Hepatocyte (in vitro differentiated cells): ENCODE results near the gene CD79A. TPM values are rescaled to one million over a fixed set of nuclear protein-coding genes. Genes with fewer than 3 reads are reported as not detected.

Experiments used
- DNase-seq: peaks from one replicate; pipeline ENCODE4 v3.0.0-alpha.2; 2016; ENCODE audit warnings: low spot score
- H2AFZ ChIP-seq: fragments of 200-600 bp; sonication (generic); 2 replicates; pipeline ENCODE4 v1.6.0; 2016; ENCODE audit warnings: antibody characterized with exemption, mild to moderate bottlenecking
- H3K27ac ChIP-seq: fragments of 200-600 bp; sonication (generic); 2 replicates; pipeline ENCODE4 v1.5.1; 2016; ENCODE audit warnings: mild to moderate bottlenecking
- H3K27me3 ChIP-seq: fragments of 200-600 bp; sonication (generic); 2 replicates; pipeline ENCODE4 v1.6.1; 2016
- H3K36me3 ChIP-seq: fragments of 200-600 bp; sonication (generic); replicated peaks from 2 replicates; pipeline ENCODE4 v1.5.1; 2016; ENCODE audit warnings: low read depth; ENCODE audit not compliant: insufficient read depth
- H3K4me1 ChIP-seq: fragments of 200-600 bp; sonication (generic); 2 replicates; pipeline ENCODE4 v1.5.1; 2016; ENCODE audit warnings: mild to moderate bottlenecking, moderate library complexity; ENCODE audit not compliant: insufficient read depth
- H3K4me2 ChIP-seq: fragments of 200-600 bp; sonication (generic); 2 replicates; pipeline ENCODE4 v1.6.0; 2016
- H3K4me3 ChIP-seq: fragments of 200-600 bp; sonication (generic); 2 replicates; pipeline ENCODE4 v1.5.1; 2016; ENCODE audit warnings: mild to moderate bottlenecking
- H3K79me2 ChIP-seq: fragments of 200-600 bp; sonication (generic); 2 replicates; pipeline ENCODE4 v1.6.0; 2017; ENCODE audit warnings: mild to moderate bottlenecking
- H3K9me2 ChIP-seq: fragments of 200-600 bp; sonication (generic); replicated peaks from 2 replicates; pipeline ENCODE4 v1.6.0; 2017; ENCODE audit warnings: mild to moderate bottlenecking; ENCODE audit not compliant: insufficient read depth
- H3K9me3 ChIP-seq: fragments of 200-600 bp; sonication (generic); 2 replicates; pipeline ENCODE4 v1.5.1; 2016; ENCODE audit warnings: low read depth, mild to moderate bottlenecking
- H4K20me1 ChIP-seq: fragments of 200-600 bp; sonication (generic); 2 replicates; pipeline ENCODE4 v1.6.0; 2016; ENCODE audit warnings: mild to moderate bottlenecking; ENCODE audit not compliant: insufficient read depth, poor library complexity, severe bottlenecking
- EZH2 ChIP-seq: fragments of 200-600 bp; sonication (generic); IDR thresholded peaks from 2 replicates; pipeline ENCODE4 v1.6.1; 2016; ENCODE audit warnings: antibody characterized with exemption, mild to moderate bottlenecking, borderline replicate concordance
- EZH2phosphoT487 ChIP-seq: fragments of 200-600 bp; sonication (generic); IDR thresholded peaks from one replicate; pipeline ENCODE4 v1.6.1; 2018; ENCODE audit warnings: antibody characterized with exemption, mild to moderate bottlenecking, low read depth, moderate library complexity; ENCODE audit not compliant: unreplicated experiment, severe bottlenecking
- WGBS: methylation state at CpG from one replicate; pipeline ENCODE4 v1.1.6; 2016; ENCODE audit warnings: low lambda C conversion rate; ENCODE audit errors: missing lambda C conversion rate; 5-methylcytosine and 5-hydroxymethylcytosine counted together
- polyA plus RNA-seq: library from polyadenylated mRNA; unstranded; fragments of >200 nt; fragmentation: Nextera tagmentation; extraction: Ambion mirVana; gene quantifications from 2 replicates; pipeline ENCODE4 v1.2.1, GENCODE V29; 2016
- total RNA-seq: library from RNA; depleted of rRNA; stranded (reverse); fragments of >200 nt; gene quantifications from 2 replicates; pipeline ENCODE4 v1.2.3, GENCODE V29; 2014
- TF ChIP-seq, protein P1 (sequence below): fragments of 200-600 bp; sonication (generic); IDR thresholded peaks from 2 replicates; pipeline ENCODE4 v1.5.1; 2016; ENCODE audit warnings: antibody characterized with exemption, mild to moderate bottlenecking; ENCODE audit not compliant: poor library complexity

The CD79A gene
- total and polyA plus RNA-seq, 2 experiments from 2014 or later: 0.27 to 0.37 TPM

- WGBS: 81% methylated on average over 13 of the region's 13 CpGs
- Histone ChIP-seq H3K4me2 (no peak overlapping the region), H3K4me1 (peaks cover 6% of the 10 kb centered on the region), H3K36me3 (no peaks in the 10 kb centered on the region), H2AFZ (no peak overlapping the region), H3K4me3 (no peak overlapping the region), H4K20me1 (no peaks in the 10 kb centered on the region), H3K27me3 (peaks cover 38% of the 10 kb centered on the region), H3K27ac (no peak overlapping the region), H3K79me2 (no peaks in the 10 kb centered on the region), H3K9me3 (no peaks in the 10 kb centered on the region), H3K9me2 (no peaks in the 10 kb centered on the region)
- no peak for DNase-seq
- TF ChIP-seq, protein P1, sequence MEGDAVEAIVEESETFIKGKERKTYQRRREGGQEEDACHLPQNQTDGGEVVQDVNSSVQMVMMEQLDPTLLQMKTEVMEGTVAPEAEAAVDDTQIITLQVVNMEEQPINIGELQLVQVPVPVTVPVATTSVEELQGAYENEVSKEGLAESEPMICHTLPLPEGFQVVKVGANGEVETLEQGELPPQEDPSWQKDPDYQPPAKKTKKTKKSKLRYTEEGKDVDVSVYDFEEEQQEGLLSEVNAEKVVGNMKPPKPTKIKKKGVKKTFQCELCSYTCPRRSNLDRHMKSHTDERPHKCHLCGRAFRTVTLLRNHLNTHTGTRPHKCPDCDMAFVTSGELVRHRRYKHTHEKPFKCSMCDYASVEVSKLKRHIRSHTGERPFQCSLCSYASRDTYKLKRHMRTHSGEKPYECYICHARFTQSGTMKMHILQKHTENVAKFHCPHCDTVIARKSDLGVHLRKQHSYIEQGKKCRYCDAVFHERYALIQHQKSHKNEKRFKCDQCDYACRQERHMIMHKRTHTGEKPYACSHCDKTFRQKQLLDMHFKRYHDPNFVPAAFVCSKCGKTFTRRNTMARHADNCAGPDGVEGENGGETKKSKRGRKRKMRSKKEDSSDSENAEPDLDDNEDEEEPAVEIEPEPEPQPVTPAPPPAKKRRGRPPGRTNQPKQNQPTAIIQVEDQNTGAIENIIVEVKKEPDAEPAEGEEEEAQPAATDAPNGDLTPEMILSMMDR: no peak
- TF ChIP-seq EZH2phosphoT487: no peak
- TF ChIP-seq EZH2: no peak
Observed at GRCh38 chr19:41909706-41910105, 32.6 kb downstream of the CD79A start.

DNA sequence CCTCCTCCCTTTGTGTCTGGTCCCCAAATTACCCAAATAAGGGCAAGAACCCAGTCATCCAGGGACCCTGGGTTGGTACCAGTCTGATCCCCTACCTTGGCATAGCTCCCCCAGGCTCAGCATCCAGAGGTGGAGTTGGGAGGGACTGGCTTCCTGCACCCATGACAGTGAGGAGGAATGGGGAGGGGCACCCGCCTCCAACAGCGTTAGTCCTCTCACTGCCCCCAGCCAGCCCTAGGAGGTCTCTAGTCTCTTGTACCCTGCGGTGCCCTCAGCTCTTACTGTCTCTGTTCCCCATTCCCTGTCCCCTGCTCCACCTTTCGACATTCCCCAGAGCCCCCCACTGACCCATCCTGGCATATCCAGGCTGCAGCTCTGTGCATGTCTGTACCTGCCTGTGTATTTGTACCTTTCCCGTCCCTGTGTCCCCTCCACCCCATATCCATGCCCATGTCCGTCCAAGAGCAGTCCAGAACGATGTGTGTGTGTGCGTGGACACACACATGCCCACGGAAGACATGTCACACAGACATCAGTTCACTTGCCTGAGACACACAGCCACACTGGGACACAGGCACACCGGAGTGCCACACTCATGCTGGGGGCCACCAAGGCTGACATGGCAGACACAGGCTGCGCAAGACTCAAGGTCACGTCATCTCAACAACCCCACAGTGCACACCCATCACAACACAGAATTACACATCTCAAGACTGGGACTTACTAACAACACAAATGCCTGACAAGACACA is 33.3 kb downstream of the CD79A start:
- Histone ChIP-seq H3K79me2 (no peaks in the 10 kb centered on the region), H3K27me3 (peaks cover 42% of the 10 kb centered on the region), H3K36me3 (no peaks in the 10 kb centered on the region), H3K4me2 (no peak overlapping the region), H3K4me3 (no peak overlapping the region), H3K4me1 (no peaks in the 10 kb centered on the region), H4K20me1 (no peaks in the 10 kb centered on the region), H3K9me3 (no peaks in the 10 kb centered on the region), H3K9me2 (no peaks in the 10 kb centered on the region), H2AFZ (no peak overlapping the region), H3K27ac (no peak overlapping the region)
- TF ChIP-seq, protein P1: no peak
- TF ChIP-seq EZH2phosphoT487 (no peak), EZH2 (no peak)
- 73% methylated on average over 12 of the region's 12 CpGs for WGBS
- DNase-seq: no peak

GRCh38 chr19:41910992-41911888 is 34.2 kb downstream of the CD79A start:
- Histone ChIP-seq H3K4me2 (no peak overlapping the region), H3K4me3 (no peak overlapping the region), H3K9me3 (no peaks in the 10 kb centered on the region), H2AFZ (no peak overlapping the region), H3K9me2 (no peaks in the 10 kb centered on the region), H3K36me3 (no peaks in the 10 kb centered on the region), H3K27me3 (peaks cover 50% of the 10 kb centered on the region), H4K20me1 (no peaks in the 10 kb centered on the region), H3K27ac (no peak overlapping the region), H3K4me1 (no peaks in the 10 kb centered on the region), H3K79me2 (no peaks in the 10 kb centered on the region)
- TF ChIP-seq, protein P1: no peak
- TF ChIP-seq EZH2phosphoT487 (no peak), EZH2 (no peak)
- WGBS: 88% methylated on average over 12 of the region's 13 CpGs
- DNase-seq: no peak
